K562 (cell line): ENCODE data around the gene GPATCH3. TPM values are rescaled to one million over a fixed set of nuclear protein-coding genes. Genes with fewer than 3 reads are reported as not detected.

Experiments
- BHLHE40 ChIP-seq: IDR thresholded peaks from 2 replicates; pipeline ENCODE4 v1.6.1; 2011; ENCODE audit warnings: low read length, improper control_type of control experiment
- CBFA2T2 ChIP-seq: fragments of 450-650 bp; conservative IDR thresholded peaks from 2 replicates; pipeline ENCODE4 v1.6.1; 2017; ENCODE audit warnings: mild to moderate bottlenecking
- CC2D1A ChIP-seq: fragments of 450-650 bp; IDR thresholded peaks from 2 replicates; pipeline ENCODE4 v1.6.1; 2017; ENCODE audit warnings: mild to moderate bottlenecking
- CREM ChIP-seq: IDR thresholded peaks from 2 replicates; pipeline ENCODE4 v1.6.1; 2014; ENCODE audit warnings: antibody characterized with exemption, low read depth
- CTCFL ChIP-seq: IDR thresholded peaks from 2 replicates; pipeline ENCODE4 v1.6.1; 2011; ENCODE audit warnings: borderline replicate concordance, low read depth, mild to moderate bottlenecking, moderate library complexity, low read length; ENCODE audit not compliant: insufficient read depth, poor library complexity, severe bottlenecking
- DDX20 ChIP-seq: fragments of 450-650 bp; IDR thresholded peaks from 2 replicates; pipeline ENCODE4 v1.6.1; 2016; ENCODE audit warnings: missing genetic modification characterization, low read depth, mild to moderate bottlenecking, missing compliant biosample characterization, moderate library complexity
- E2F1 ChIP-seq: sonication (generic); formaldehyde crosslinking; IDR thresholded peaks from 2 replicates; pipeline ENCODE4 v1.8.1; 2023; ENCODE audit warnings: mild to moderate bottlenecking, missing genetic modification reagents, moderate library complexity
- HNRNPK ChIP-seq: fragments of 200-400 bp; formaldehyde crosslinking; IDR thresholded peaks from one replicate; pipeline ENCODE4 v1.6.1; 2018; ENCODE audit warnings: mild to moderate bottlenecking, low read depth, low read length; ENCODE audit not compliant: poor library complexity, severe bottlenecking
- JUN ChIP-seq, 2 experiments: sonication (generic) in 1 of 2; formaldehyde crosslinking in 1 of 2; IDR thresholded peaks; 2 replicates each; pipeline versions ENCODE4 v1.6.1 to v1.8.0; 2012 to 2022; ENCODE audit warnings: borderline replicate concordance in 2 of 2, mild to moderate bottlenecking in 2 of 2, improper control_type of control experiment in 1 of 2, low read depth in 1 of 2, low read length in 1 of 2, missing genetic modification reagents in 1 of 2
- MED1 ChIP-seq: sonication (generic); formaldehyde crosslinking; IDR thresholded peaks from 2 replicates; pipeline ENCODE4 v1.8.1; 2023; ENCODE audit warnings: missing genetic modification reagents, borderline replicate concordance
- MYC ChIP-seq, 2 experiments: fragments of 250-450 bp in 1 of 2; sonication (Bioruptor Pico) in 1 of 2; IDR thresholded peaks; 2 replicates each; pipeline versions ENCODE4 v1.5.1 to v1.6.1; 2012 to 2021; ENCODE audit warnings: low read depth in 2 of 2, borderline replicate concordance in 1 of 2, improper control_type of control experiment in 1 of 2, low read length in 1 of 2, mild to moderate bottlenecking in 1 of 2, moderate library complexity in 1 of 2
- NFIC ChIP-seq: fragments of 450-650 bp; IDR thresholded peaks from 2 replicates; pipeline ENCODE4 v1.6.1; 2017; ENCODE audit warnings: mild to moderate bottlenecking, inconsistent platforms
- PML ChIP-seq: IDR thresholded peaks from 2 replicates; pipeline ENCODE4 v1.6.1; 2012; ENCODE audit warnings: low read length, inconsistent platforms
- RBM14 ChIP-seq: fragments of 200-400 bp; formaldehyde crosslinking; IDR thresholded peaks from 2 replicates; pipeline ENCODE4 v1.6.1; 2018; ENCODE audit warnings: low read depth, mild to moderate bottlenecking, low read length, moderate library complexity, borderline replicate concordance; ENCODE audit not compliant: insufficient read depth
- RCOR1 ChIP-seq, 2 experiments: IDR thresholded peaks; 2 replicates each; pipeline ENCODE4 v1.6.1; 2012; ENCODE audit warnings: low read depth in 2 of 2, low read length in 2 of 2, borderline replicate concordance in 1 of 2, improper control_type of control experiment in 1 of 2
- SMAD4 ChIP-seq: fragments of 250-450 bp; sonication (Bioruptor Pico); conservative IDR thresholded peaks from 2 replicates; pipeline ENCODE4 v1.8.0; 2021; ENCODE audit warnings: inconsistent platforms, mild to moderate bottlenecking, moderate library complexity
- TRIM28 ChIP-seq: fragments of 450-650 bp; IDR thresholded peaks from 2 replicates; pipeline ENCODE4 v1.6.1; 2017
- XRCC5 ChIP-seq: fragments of 200-400 bp; formaldehyde crosslinking; IDR thresholded peaks from 2 replicates; pipeline ENCODE4 v1.6.1; 2017; ENCODE audit warnings: low read depth, mild to moderate bottlenecking, low read length
- ZBTB7A ChIP-seq: IDR thresholded peaks from 2 replicates; pipeline ENCODE4 v1.6.1; 2011; ENCODE audit warnings: low read depth, mild to moderate bottlenecking, low read length, moderate library complexity, borderline replicate concordance; ENCODE audit not compliant: control insufficient read depth
- ZBTB8A ChIP-seq: fragments of 450-650 bp; IDR thresholded peaks from 2 replicates; pipeline ENCODE4 v1.6.1; 2018; ENCODE audit warnings: mild to moderate bottlenecking, moderate library complexity; ENCODE audit not compliant: partially characterized antibody
- ZC3H4 ChIP-seq: sonication (generic); formaldehyde crosslinking; IDR thresholded peaks from 2 replicates; pipeline ENCODE4 v1.9.0; 2021; ENCODE audit warnings: missing genetic modification reagents, borderline replicate concordance
- ZNF121 ChIP-seq: sonication (generic); formaldehyde crosslinking; conservative IDR thresholded peaks from 2 replicates; pipeline ENCODE4 v1.8.0; 2022; ENCODE audit warnings: missing genetic modification reagents
- ZNF778 ChIP-seq: fragments of 450-650 bp; formaldehyde crosslinking; IDR thresholded peaks from 2 replicates; pipeline ENCODE4 v1.4.0; 2020; ENCODE audit warnings: mild to moderate bottlenecking, moderate library complexity
- ZZZ3 ChIP-seq: fragments of 450-650 bp; IDR thresholded peaks from 2 replicates; pipeline ENCODE4 v1.6.1; 2016; ENCODE audit warnings: antibody characterized with exemption, mild to moderate bottlenecking, moderate library complexity
- polyA plus RNA-seq, 8 experiments: library from polyadenylated mRNA; depleted of rRNA in 4 of 8; stranded (reverse) in 5 of 8; unstranded in 3 of 8; fragments of >200 nt; fragmentation: Nextera tagmentation in 2 of 8; fragmentation: Illumina TruSeq in 1 of 8; extraction: Ambion mirVana in 2 of 8; extraction: Trizol in 1 of 8; gene quantifications; 2 replicates each; pipeline versions ENCODE4 v1.2.1 to v1.2.3, GENCODE V29; 2011 to 2014; ENCODE audit warnings: inconsistent platforms in 1 of 8, missing spikeins in 1 of 8
- total RNA-seq, 7 experiments: library from RNA; depleted of rRNA in 6 of 7; stranded (reverse); fragments of >200 nt in 6 of 7; fragmentation: Illumina TruSeq in 2 of 7; extraction: Trizol in 2 of 7; gene quantifications; 2 replicates each; pipeline versions ENCODE4 v1.2.1 to v1.2.3, GENCODE V29; 2011 to 2021; ENCODE audit warnings: low replicate concordance in 1 of 7

GPATCH3 gene
- total and polyA plus RNA-seq, 9 of the 15 experiments (the other 6 are each of a cell fraction or from before 2014, with no cell fraction given) = 1.6 to 23.0 (median 13.3) TPM

GRCh38 chr1:26862781-26863684 lies 37.2 kb downstream of the GPATCH3 start, which contains the start of gene SFN (continued):
- TF ChIP-seq XRCC5 (peak; percentile 74; the same call in 1 of the 2 replicates), CTCFL (no peak), SMAD4 (0 out of 2 replicates have a peak, but pooled peaks have one; percentile 38), TRIM28 (no peak), BHLHE40 (0 out of 2 replicates have a peak, but pooled peaks have one; percentile 7), E2F1 (CRISPR knock-in tag) (no peak), MED1 (0 out of 2 replicates have a peak, but pooled peaks have one; percentile 37), CC2D1A (0 out of 2 replicates have a peak, but pooled peaks have one; percentile 27), JUN (IDR thresholded peaks at IDR 0.05; ENCODE audit: borderline replicate concordance, low read depth, low read length) (peak; percentile 83), JUN (CRISPR knock-in tag; IDR thresholded peaks at IDR 0.05; ENCODE audit: borderline replicate concordance) (no peak), ZBTB8A (no peak), HNRNPK (no peak), ZBTB7A (peak; percentile 50; the same call in 1 of the 2 replicates), CREM (peak; percentile 53), DDX20 (no peak), RBM14 (no peak), CBFA2T2 (peak; percentile 32; the same call in 1 of the 2 replicates), ZNF778 (no peak), NFIC (peak; percentile 99), ZC3H4 (CRISPR knock-in tag) (peak; percentile 61; the same call in 1 of the 2 replicates), ZZZ3 (no peak), PML (no peak), ZNF121 (no peak), RCOR1 (IDR thresholded peaks at IDR 0.05; ENCODE audit: borderline replicate concordance in 1 of 2, low read depth in 2 of 2, low read length in 2 of 2) (peak in 1 of 2 experiments; percentile 94; a peak in 3 of 4 replicates), MYC (IDR thresholded peaks at IDR 0.05; ENCODE audit: low read depth, low read length) (peak; percentile 74), MYC (CRISPR knock-in tag; IDR thresholded peaks at IDR 0.05; ENCODE audit: borderline replicate concordance, low read depth) (no peak)
